Ascending aorta (tissue), 2 donors: Measurements from ENCODE around the gene USF3. TPM values are rescaled to one million over a fixed set of nuclear protein-coding genes. Genes with fewer than 3 reads are reported as not detected.

Experiments used
- DNase-seq, 2 donors: peaks; one replicate each; pipeline ENCODE4 v3.0.0-alpha.2; 2019; ENCODE audit warnings: low spot score in 2 of 2
- H3K27ac ChIP-seq, 2 donors: fragments of 200-600 bp; sonication (generic); one replicate each; pipeline ENCODE4 v1.5.1; 2016 to 2017; ENCODE audit warnings: mild to moderate bottlenecking in 1 of 2
- H3K27me3 ChIP-seq: fragments of 200-600 bp; sonication (generic); one replicate; pipeline ENCODE4 v1.5.1; 2017
- H3K36me3 ChIP-seq, 2 donors: fragments of 200-600 bp; sonication (generic); one replicate each; pipeline ENCODE4 v1.5.1; 2016
- H3K4me1 ChIP-seq, 2 donors: fragments of 200-600 bp; sonication (generic); one replicate each; pipeline ENCODE4 v1.5.1; 2016 to 2017; ENCODE audit warnings: mild to moderate bottlenecking in 1 of 2
- H3K4me3 ChIP-seq, 2 donors: fragments of 200-600 bp; sonication (generic); one replicate each; pipeline ENCODE4 v1.5.1; 2016 to 2017; ENCODE audit warnings: mild to moderate bottlenecking in 1 of 2
- H3K9me3 ChIP-seq, 2 donors: fragments of 200-600 bp; sonication (generic); one replicate each; pipeline ENCODE4 v1.5.1; 2016
- intact Hi-C: fragments of 100-400 bp; cut with DNase I; formaldehyde crosslinking; loops from one replicate; pipeline ENCODE4 v1.15.1; 2023
- total RNA-seq: library from RNA; depleted of rRNA; stranded (reverse); fragments of >200 nt; gene quantifications from one replicate; pipeline ENCODE4 v1.1.0, GENCODE V29; 2016
- TF ChIP-seq, protein P1 (sequence below), 3 experiments: fragments of 200-600 bp in 2 of 3; fragments of 450-650 bp in 1 of 3; sonication (generic) in 2 of 3; IDR thresholded peaks; one replicate each; pipeline ENCODE4 v1.5.1; 2016 to 2019; ENCODE audit warnings: antibody characterized with exemption in 3 of 3, mild to moderate bottlenecking in 1 of 3, moderate library complexity in 1 of 3

USF3 gene
- total RNA-seq, 1 donor from 2014 or later, result 16.1 TPM

DNA sequence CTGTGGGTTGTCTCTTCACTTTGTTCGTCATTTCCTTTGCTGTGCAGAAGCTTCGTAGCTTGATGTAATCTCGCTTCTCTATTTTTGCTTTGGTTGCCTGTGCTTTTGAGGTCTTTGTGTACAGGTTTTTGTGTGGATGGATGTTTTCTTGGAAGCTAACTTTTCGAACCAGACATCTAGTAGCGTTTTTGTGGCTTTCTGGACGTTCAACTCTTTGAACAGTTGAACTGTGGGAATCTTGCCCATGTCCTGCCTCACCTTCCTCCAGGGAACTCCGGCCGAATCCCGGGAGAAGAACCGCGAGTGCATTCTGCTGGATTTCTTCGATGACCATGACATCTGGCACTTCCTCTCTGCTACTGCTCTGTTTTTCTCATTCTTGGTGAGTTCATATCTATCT lies 70.6 kb downstream of the USF3 start:
- TF ChIP-seq, protein P1, sequence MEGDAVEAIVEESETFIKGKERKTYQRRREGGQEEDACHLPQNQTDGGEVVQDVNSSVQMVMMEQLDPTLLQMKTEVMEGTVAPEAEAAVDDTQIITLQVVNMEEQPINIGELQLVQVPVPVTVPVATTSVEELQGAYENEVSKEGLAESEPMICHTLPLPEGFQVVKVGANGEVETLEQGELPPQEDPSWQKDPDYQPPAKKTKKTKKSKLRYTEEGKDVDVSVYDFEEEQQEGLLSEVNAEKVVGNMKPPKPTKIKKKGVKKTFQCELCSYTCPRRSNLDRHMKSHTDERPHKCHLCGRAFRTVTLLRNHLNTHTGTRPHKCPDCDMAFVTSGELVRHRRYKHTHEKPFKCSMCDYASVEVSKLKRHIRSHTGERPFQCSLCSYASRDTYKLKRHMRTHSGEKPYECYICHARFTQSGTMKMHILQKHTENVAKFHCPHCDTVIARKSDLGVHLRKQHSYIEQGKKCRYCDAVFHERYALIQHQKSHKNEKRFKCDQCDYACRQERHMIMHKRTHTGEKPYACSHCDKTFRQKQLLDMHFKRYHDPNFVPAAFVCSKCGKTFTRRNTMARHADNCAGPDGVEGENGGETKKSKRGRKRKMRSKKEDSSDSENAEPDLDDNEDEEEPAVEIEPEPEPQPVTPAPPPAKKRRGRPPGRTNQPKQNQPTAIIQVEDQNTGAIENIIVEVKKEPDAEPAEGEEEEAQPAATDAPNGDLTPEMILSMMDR (IDR thresholded peaks at IDR 0.05), result no peak
- DNase-seq, result no peak
- Histone ChIP-seq H3K4me3 (no peak overlapping the region), H3K27ac (no peak overlapping the region), H3K9me3 (no peaks in the 10 kb centered on the region), H3K27me3 (no peaks in the 10 kb centered on the region), H3K4me1 (no peaks in the 10 kb centered on the region), H3K36me3 (no peaks in the 10 kb centered on the region)
- intact Hi-C loops, result loop anchor here (1.0 to 10.0 kb wide), 3 partner anchors 131 to 575 kb away; no protein-coding TSS in a partner anchor

DNA sequence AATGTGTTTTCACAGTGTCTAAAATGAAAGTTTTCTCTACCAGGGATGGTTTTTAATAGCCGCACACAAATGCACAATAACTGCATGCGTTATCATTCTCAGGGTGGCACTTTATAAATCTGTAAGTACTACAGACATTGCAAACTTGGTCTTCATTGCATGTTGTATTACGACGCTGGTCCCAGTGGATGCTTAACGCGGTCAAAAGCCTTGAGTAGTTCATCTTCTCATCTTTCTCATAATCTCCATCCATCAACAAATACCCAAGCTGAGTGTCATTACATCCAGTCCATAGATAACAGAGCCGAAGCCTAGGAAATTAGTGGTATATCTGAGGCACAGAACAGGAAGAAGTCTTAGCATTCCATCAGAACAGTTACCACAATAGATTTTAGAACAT lies 72.6 kb downstream of the USF3 start:
- no peaks in the 10 kb centered on the region for H3K4me1 ChIP-seq
- intact Hi-C loops, result loop anchor here (10.0 kb wide), 1 partner anchor 489 kb away; no protein-coding TSS in a partner anchor
- H3K9me3 ChIP-seq, result no peaks in the 10 kb centered on the region
- TF ChIP-seq, protein P1 (IDR thresholded peaks at IDR 0.05), result no peak
- no peaks in the 10 kb centered on the region for H3K27me3 ChIP-seq
- no peak for DNase-seq
- no peak overlapping the region for H3K27ac ChIP-seq
- H3K4me3 ChIP-seq, result peak overlapping the region in 1 of 2 donors; percentile 33
- no peaks in the 10 kb centered on the region for H3K36me3 ChIP-seq

DNA sequence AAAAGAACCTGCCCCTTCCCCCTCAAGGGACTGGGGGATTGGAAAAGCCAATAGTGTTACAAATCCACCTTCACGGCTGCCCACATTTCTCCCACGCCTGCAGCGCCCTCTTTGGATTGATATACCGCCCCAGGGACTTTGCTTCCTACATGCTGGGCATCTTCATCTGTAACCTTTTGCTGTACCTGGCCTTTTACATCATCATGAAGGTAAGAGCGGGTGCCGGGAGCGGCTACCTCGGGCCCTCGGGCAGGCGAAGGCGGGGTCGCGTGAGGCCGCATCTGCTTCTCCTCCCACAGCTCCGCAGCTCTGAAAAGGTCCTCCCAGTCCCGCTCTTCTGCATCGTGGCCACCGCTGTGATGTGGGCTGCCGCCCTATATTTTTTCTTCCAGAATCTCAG lies 73.1 kb downstream of the USF3 start:
- H3K27me3 ChIP-seq, result no peaks in the 10 kb centered on the region
- H3K4me3 ChIP-seq, result peak overlapping the region in 1 of 2 donors; percentile 33
- TF ChIP-seq, protein P1 (IDR thresholded peaks at IDR 0.05), result no peak
- H3K36me3 ChIP-seq, result no peaks in the 10 kb centered on the region
- no peak overlapping the region for H3K27ac ChIP-seq
- no peaks in the 10 kb centered on the region for H3K4me1 ChIP-seq
- no peak for DNase-seq
- H3K9me3 ChIP-seq, result no peaks in the 10 kb centered on the region
- intact Hi-C loops, result loop anchor here (10.0 kb wide), 1 partner anchor 489 kb away; no protein-coding TSS in a partner anchor

DNA sequence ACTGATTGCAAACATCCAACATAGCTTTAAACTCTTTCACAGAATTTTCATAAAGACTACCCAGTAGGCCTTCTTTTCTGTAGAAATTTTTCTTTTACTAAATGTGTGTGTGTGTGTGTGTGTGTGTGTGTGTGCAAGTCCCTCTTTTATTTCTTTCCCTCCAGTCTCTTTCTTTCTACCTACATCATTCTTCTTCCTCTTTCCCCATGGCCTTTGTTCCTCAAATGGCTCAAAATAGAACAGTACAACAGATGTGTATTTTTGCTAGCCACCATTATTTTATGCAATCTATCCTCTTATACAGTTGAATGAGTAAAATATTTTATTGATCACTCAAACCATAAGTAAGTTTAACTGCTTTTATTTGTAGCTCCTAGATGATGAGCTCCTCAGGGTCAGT lies 76.4 kb downstream of the USF3 start:
- intact Hi-C loops, result loop anchor here (10.0 kb wide), 1 partner anchor 485 kb away; no protein-coding TSS in a partner anchor
- TF ChIP-seq, protein P1 (IDR thresholded peaks at IDR 0.05), result no peak

DNA sequence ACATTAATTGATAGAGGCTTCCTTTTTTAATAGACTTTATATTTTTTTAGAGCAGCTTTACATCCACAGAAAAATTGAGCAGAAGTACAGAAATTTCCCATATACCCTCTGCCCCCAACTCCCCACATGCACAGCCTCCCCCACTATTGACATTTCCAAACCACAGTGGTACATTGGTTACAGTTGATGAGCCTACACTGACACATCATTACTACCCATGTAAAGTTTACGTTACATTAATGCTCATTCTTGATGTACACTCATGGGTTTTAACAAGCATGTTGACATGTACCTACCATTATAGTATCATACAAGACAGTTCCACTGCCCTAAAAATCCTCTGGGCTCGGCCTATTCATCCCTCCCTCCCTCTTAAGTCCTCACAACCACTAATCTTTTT lies 78.7 kb downstream of the USF3 start:
- intact Hi-C loops, result no loop called here
- DNase-seq, result no peak
- TF ChIP-seq, protein P1 (IDR thresholded peaks at IDR 0.05), result no peak

More for the DNA sequence above, 76.4 kb downstream of the USF3 start:
- no peaks in the 10 kb centered on the region for H3K36me3 ChIP-seq
- H3K27ac ChIP-seq, result no peak overlapping the region
- H3K4me1 ChIP-seq, result no peaks in the 10 kb centered on the region
- DNase-seq, result no peak
- H3K9me3 ChIP-seq, result no peaks in the 10 kb centered on the region
- no peak overlapping the region for H3K4me3 ChIP-seq
- no peaks in the 10 kb centered on the region for H3K27me3 ChIP-seq

DNA sequence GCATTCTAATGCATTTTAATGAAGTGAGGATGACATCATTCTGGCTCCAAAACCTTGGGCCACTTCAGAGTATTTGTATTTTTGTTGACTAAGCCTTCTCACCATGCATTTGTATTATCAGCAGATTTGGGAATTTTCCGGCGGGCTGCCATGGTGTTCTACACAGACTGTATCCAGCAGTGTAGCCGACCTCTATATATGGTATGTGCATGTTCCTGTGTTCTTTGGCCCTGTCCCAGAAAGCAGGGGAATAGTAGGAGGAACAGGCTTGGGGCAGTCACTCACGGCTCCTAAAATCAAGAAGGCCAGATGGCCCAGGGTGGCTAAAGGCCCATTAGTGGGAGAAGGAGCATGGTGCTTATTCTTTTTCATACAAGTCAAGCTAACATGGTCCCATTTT lies 80.5 kb downstream of the USF3 start:
- H3K36me3 ChIP-seq, result no peaks in the 10 kb centered on the region
- no peaks in the 10 kb centered on the region for H3K9me3 ChIP-seq
- intact Hi-C loops, result no loop called here

More for the DNA sequence above, 78.7 kb downstream of the USF3 start:
- Histone ChIP-seq H3K27me3 (no peaks in the 10 kb centered on the region), H3K36me3 (no peaks in the 10 kb centered on the region), H3K4me1 (no peaks in the 10 kb centered on the region), H3K4me3 (no peak overlapping the region), H3K9me3 (no peaks in the 10 kb centered on the region), H3K27ac (no peak overlapping the region)

More for the DNA sequence above, 80.5 kb downstream of the USF3 start:
- H3K27ac ChIP-seq, result no peak overlapping the region
- TF ChIP-seq, protein P1 (IDR thresholded peaks at IDR 0.05), result no peak
- no peak for DNase-seq
- H3K4me1 ChIP-seq, result no peaks in the 10 kb centered on the region
- H3K27me3 ChIP-seq, result no peaks in the 10 kb centered on the region
- H3K4me3 ChIP-seq, result no peak overlapping the region
